CD4-positive, alpha-beta T cell (primary cell): ENCODE measurements around the gene IRX3. TPM values are rescaled to one million over a fixed set of nuclear protein-coding genes. Genes with fewer than 3 reads are reported as not detected.

Experiments
- ATAC-seq: fragments of 200-7000 bp; cut with Tn5 transposase; one replicate; pipeline ENCODE4 v1.10.0; 2022; ENCODE audit warnings: mild to moderate bottlenecking; ENCODE audit not compliant: poor library complexity
- CTCF ChIA-PET: fragments of 350-600 bp; sonication (Branson Sonifier 250); formaldehyde crosslinking; loops from one replicate; lab custom pipeline; 2021; ENCODE audit warnings: antibody characterized with exemption, inconsistent platforms; lab: Charles Lee
- POLR2A ChIA-PET: fragments of 350-600 bp; sonication (Branson Sonifier 250); formaldehyde crosslinking; loops from one replicate; lab custom pipeline; 2021; ENCODE audit warnings: antibody characterized with exemption, inconsistent platforms; lab: Charles Lee
- DNase-seq, 14 experiments: peaks; one replicate each; pipeline ENCODE4 v3.0.0-alpha.2; 2013 to 2020; ENCODE audit warnings: mixed read lengths in 2 of 14
- H3K27ac ChIP-seq, 2 donors: one replicate each; pipeline versions ENCODE4 v1.5.1 to v1.7.0; 2013; ENCODE audit warnings: low read length in 2 of 2, low read depth in 1 of 2, mild to moderate bottlenecking in 1 of 2
- H3K27me3 ChIP-seq, 2 experiments: 1 replicate in 1 of 2; 2 replicates in 1 of 2; pipeline versions ENCODE4 v1.6.1 to v1.7.0; 2013; ENCODE audit warnings: low read length in 2 of 2, control low read depth in 1 of 2, mild to moderate bottlenecking in 1 of 2, moderate library complexity in 1 of 2; ENCODE audit not compliant: insufficient read depth in 2 of 2, control insufficient read depth in 1 of 2
- H3K36me3 ChIP-seq: one replicate; pipeline ENCODE4 v1.6.1; 2013; ENCODE audit warnings: low read length, control low read depth; ENCODE audit not compliant: insufficient read depth
- H3K4me1 ChIP-seq: one replicate; pipeline ENCODE4 v1.6.1; 2013; ENCODE audit warnings: low read length, control low read depth; ENCODE audit not compliant: insufficient read depth
- H3K4me3 ChIP-seq: one replicate; pipeline ENCODE4 v1.5.1; 2013; ENCODE audit warnings: mild to moderate bottlenecking, low read length, moderate library complexity
- H3K9me3 ChIP-seq, 2 experiments: 1 replicate in 1 of 2; 2 replicates in 1 of 2; pipeline versions ENCODE4 v1.6.1 to v1.7.0; 2013; ENCODE audit warnings: low read length in 2 of 2, mild to moderate bottlenecking in 2 of 2, control low read depth in 1 of 2, moderate library complexity in 1 of 2; ENCODE audit not compliant: control insufficient read depth in 1 of 2, insufficient read depth in 1 of 2
- H3K27ac Mint-ChIP-seq: one replicate; pipeline ENCODE4 v1.8.0; 2020; ENCODE audit warnings: mixed read lengths
- H3K27me3 Mint-ChIP-seq: one replicate; pipeline ENCODE4 v1.8.0; 2021; ENCODE audit warnings: mixed read lengths
- H3K36me3 Mint-ChIP-seq: one replicate; pipeline ENCODE4 v1.8.0; 2021; ENCODE audit warnings: low read depth, mixed read lengths
- H3K4me1 Mint-ChIP-seq: one replicate; pipeline ENCODE4 v1.8.0; 2021; ENCODE audit warnings: low read depth, mixed read lengths
- H3K4me3 Mint-ChIP-seq: one replicate; pipeline ENCODE4 v1.8.0; 2020; ENCODE audit warnings: mild to moderate bottlenecking, mixed read lengths
- H3K9me3 Mint-ChIP-seq: one replicate; pipeline ENCODE4 v1.8.0; 2020; ENCODE audit warnings: mixed read lengths
- CTCF ChIP-seq: fragments of 200-600 bp; IDR thresholded peaks from one replicate; pipeline ENCODE4 v1.8.0; 2022; ENCODE audit warnings: antibody characterized with exemption, mild to moderate bottlenecking
- intact Hi-C, 2 experiments: fragments of 100-400 bp; cut with DNase I in 1 of 2; cut with micrococcal nuclease in 1 of 2; formaldehyde crosslinking; loops; one replicate each; pipeline versions ENCODE4 v1.15.1 to v1.9.0; 2023 to 2025; cut with DNase I, micrococcal nuclease
- total RNA-seq, 174 experiments: library from RNA in 2 of 174; stranded (reverse) in 2 of 174; gene quantifications; one replicate each; pipeline ENCODE4 v1.2.3 and lab custom pipeline; 2021 to 2026

The IRX3 gene
- total RNA-seq, 2 experiments from 2014 or later = not detected

GRCh38 chr16:54269461-54269860 is 17.1 kb downstream of the IRX3 start:
- intact Hi-C loops = no loop called here
- ATAC-seq (no peak), DNase-seq (no peak)
- Histone ChIP-seq H3K4me3 (no peak overlapping the region), H3K4me1 (no peaks in the 10 kb centered on the region), H3K27me3 (peaks cover 0 to under 1% of the 10 kb centered on the region in 2 experiments), H3K9me3 (no peaks in the 10 kb centered on the region), H3K36me3 (no peaks in the 10 kb centered on the region), H3K27ac (no peak overlapping the region)
- Mint-ChIP-seq H3K36me3 (no peaks in the 10 kb centered on the region), H3K4me3 (no peak overlapping the region), H3K9me3 (no peaks in the 10 kb centered on the region), H3K4me1 (no peaks in the 10 kb centered on the region), H3K27me3 (peaks cover 21% of the 10 kb centered on the region), H3K27ac (no peak overlapping the region)
- ChIA-PET POLR2A (no interaction called here), CTCF (no interaction called here)
- TF ChIP-seq CTCF = no peak

GRCh38 chr16:54268766-54269165 is 17.8 kb downstream of the IRX3 start:
- Histone ChIP-seq H3K9me3 (no peaks in the 10 kb centered on the region), H3K36me3 (no peaks in the 10 kb centered on the region), H3K27me3 (no peaks in the 10 kb centered on the region), H3K4me1 (no peaks in the 10 kb centered on the region), H3K4me3 (no peak overlapping the region), H3K27ac (no peak overlapping the region)
- Mint-ChIP-seq H3K27me3 (peaks cover 26% of the 10 kb centered on the region), H3K36me3 (no peaks in the 10 kb centered on the region), H3K9me3 (peaks cover 2% of the 10 kb centered on the region), H3K4me3 (no peak overlapping the region), H3K4me1 (no peaks in the 10 kb centered on the region), H3K27ac (no peak overlapping the region)
- no peak for DNase-seq
- intact Hi-C loops = no loop called here
- no peak for TF ChIP-seq CTCF
- ChIA-PET POLR2A (no interaction called here), CTCF (no interaction called here)
- ATAC-seq = no peak

- DNase-seq (no peak), ATAC-seq (no peak)
- H3K27ac ChIP-seq = no peak overlapping the region
- no peaks in the 10 kb centered on the region for H3K4me1 Mint-ChIP-seq
- TF ChIP-seq CTCF = no peak
- POLR2A ChIA-PET = no interaction called here
- no peaks in the 10 kb centered on the region for H3K27me3 ChIP-seq
- no peaks in the 10 kb centered on the region for H3K4me1 ChIP-seq
- no peaks in the 10 kb centered on the region for H3K36me3 Mint-ChIP-seq
- H3K27ac Mint-ChIP-seq = no peak overlapping the region
- H3K4me3 Mint-ChIP-seq = no peak overlapping the region
- H3K9me3 Mint-ChIP-seq = peaks cover 2% of the 10 kb centered on the region
- peaks cover 24% of the 10 kb centered on the region for H3K27me3 Mint-ChIP-seq
- H3K36me3 ChIP-seq = no peaks in the 10 kb centered on the region
- no peak overlapping the region for H3K4me3 ChIP-seq
- H3K9me3 ChIP-seq = no peaks in the 10 kb centered on the region
- intact Hi-C loops = no loop called here
- CTCF ChIA-PET = no interaction called here
These were observed 18.2 kb downstream of the IRX3 start for GRCh38 chr16:54268340-54268739.
